ENCODE results near the gene RTP3. TPM values are rescaled to one million over a fixed set of nuclear protein-coding genes. Genes with fewer than 3 reads are reported as not detected.

RTP3 gene
- total RNA-seq, 2 experiments from 2014 or later: 0.74 to 1.3 TPM

DNA sequence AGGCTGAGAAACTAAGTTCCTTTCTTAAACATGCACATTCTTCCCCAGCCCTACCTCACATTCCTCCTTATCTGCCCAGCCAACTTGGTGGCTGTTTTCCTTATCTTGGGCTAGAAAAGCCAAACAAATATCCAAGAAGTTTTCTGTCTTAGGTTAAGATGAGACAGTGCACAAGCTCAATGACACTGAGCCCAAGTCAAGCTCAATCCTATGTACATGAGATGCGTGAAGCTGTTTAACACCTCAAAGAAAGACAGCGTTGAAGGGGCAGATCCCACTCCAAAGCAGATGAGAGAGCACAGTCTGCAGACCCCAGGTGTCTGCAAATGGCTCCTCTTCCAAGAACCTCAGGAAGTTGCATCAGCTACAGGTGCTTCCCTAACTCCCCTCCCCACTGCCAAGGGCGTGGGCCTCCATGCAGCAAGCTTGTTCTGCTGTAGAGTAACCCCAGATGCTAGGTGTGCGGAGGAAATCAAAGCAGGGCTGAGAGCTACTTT, 51.7 kb downstream of the RTP3 start:
- intact Hi-C loops (cut with micrococcal nuclease; ENCODE audit: unreplicated experiment): loop anchor here (1.0 to 5.0 kb wide), 3 partner anchors 10 to 452 kb away; no protein-coding TSS in a partner anchor
- Histone ChIP-seq H3K79me2 (ENCODE audit: insufficient read depth, low read depth, low read length) (peaks cover 19% of the 10 kb centered on the region; the same call in 1 of the 2 replicates), H3K36me3 (ENCODE audit: insufficient read depth, low read length) (no peaks in the 10 kb centered on the region; the same call in 1 of the 2 replicates), H3K4me3 (ENCODE audit: low read depth, low read length, poor library complexity, severe bottlenecking) (peak overlapping the region; percentile 35), H2AFZ (ENCODE audit: low read length) (peak overlapping the region; percentile 13; the same call in 1 of the 2 replicates), H3K4me2 (ENCODE audit: low read length) (peak overlapping the region; percentile 61), H3K9me2 (ENCODE audit: insufficient read depth, low read length) (no peaks in the 10 kb centered on the region), H3K4me1 (ENCODE audit: insufficient read depth, low read length, poor library complexity, severe bottlenecking) (peaks cover 95% of the 10 kb centered on the region), H3K9me3 (ENCODE audit: low read length) (peaks cover 7% of the 10 kb centered on the region; the same call in 1 of the 2 replicates), H4K20me1 (ENCODE audit: insufficient read depth, low read length) (no peaks in the 10 kb centered on the region), H3K27ac (ENCODE audit: low read depth, low read length, poor library complexity, severe bottlenecking) (peak overlapping the region; percentile 98)
- peak; percentile 97 for DNase-seq (ENCODE audit: low spot score)
- CTCF ChIA-PET (ENCODE audit: unreplicated experiment): interaction anchor here (0.6 to 2.8 kb wide), 5 partner anchors 9 to 60 kb away, joined by 3 to 25 read pairs (median 4); no protein-coding TSS in a partner anchor
- TF ChIP-seq, protein P1, sequence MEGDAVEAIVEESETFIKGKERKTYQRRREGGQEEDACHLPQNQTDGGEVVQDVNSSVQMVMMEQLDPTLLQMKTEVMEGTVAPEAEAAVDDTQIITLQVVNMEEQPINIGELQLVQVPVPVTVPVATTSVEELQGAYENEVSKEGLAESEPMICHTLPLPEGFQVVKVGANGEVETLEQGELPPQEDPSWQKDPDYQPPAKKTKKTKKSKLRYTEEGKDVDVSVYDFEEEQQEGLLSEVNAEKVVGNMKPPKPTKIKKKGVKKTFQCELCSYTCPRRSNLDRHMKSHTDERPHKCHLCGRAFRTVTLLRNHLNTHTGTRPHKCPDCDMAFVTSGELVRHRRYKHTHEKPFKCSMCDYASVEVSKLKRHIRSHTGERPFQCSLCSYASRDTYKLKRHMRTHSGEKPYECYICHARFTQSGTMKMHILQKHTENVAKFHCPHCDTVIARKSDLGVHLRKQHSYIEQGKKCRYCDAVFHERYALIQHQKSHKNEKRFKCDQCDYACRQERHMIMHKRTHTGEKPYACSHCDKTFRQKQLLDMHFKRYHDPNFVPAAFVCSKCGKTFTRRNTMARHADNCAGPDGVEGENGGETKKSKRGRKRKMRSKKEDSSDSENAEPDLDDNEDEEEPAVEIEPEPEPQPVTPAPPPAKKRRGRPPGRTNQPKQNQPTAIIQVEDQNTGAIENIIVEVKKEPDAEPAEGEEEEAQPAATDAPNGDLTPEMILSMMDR (conservative IDR thresholded peaks at IDR 0.05; ENCODE audit: low read length): no peak
- no peak for TF ChIP-seq EZH2phosphoT487 (IDR thresholded peaks at IDR 0.05; ENCODE audit: borderline replicate concordance, low read depth, low read length)
- BruUV-seq (replicated peaks): no TSS peak
- POLR2A ChIA-PET: interaction anchor here (0.7 to 6.6 kb wide), 11 partner anchors 10 to 452 kb away, joined by 3 to 149 read pairs (median 6); partner anchors contain the start of gene RTP3

DNA sequence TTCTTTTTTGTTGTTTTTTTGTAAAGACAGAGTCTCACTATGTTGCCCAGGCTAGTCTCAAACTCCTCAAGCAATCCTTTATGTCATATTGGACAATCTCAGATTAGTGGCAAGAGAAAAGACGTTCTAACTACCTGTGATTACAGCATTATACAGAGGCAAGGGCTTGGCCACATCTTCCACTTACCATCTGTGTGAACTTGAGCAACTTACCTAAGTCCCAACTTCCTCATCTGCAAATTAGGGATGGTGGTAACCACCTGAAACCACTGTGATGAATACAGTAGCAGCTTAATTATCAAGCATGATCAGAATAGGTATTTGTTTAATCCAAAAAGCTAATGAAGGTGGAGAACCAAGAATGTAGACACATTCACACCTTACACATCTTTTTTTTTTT, 52.2 kb downstream of the RTP3 start:
- intact Hi-C loops (cut with micrococcal nuclease; ENCODE audit: unreplicated experiment): loop anchor here (1.0 to 5.0 kb wide), 3 partner anchors 11 to 453 kb away; no protein-coding TSS in a partner anchor
- TF ChIP-seq, protein P1 (conservative IDR thresholded peaks at IDR 0.05; ENCODE audit: low read length): no peak
- no peak for TF ChIP-seq EZH2phosphoT487 (IDR thresholded peaks at IDR 0.05; ENCODE audit: borderline replicate concordance, low read depth, low read length)
- peaks cover 90% of the 10 kb centered on the region for H3K4me1 ChIP-seq (ENCODE audit: insufficient read depth, low read length, poor library complexity, severe bottlenecking)
- peaks cover 19% of the 10 kb centered on the region; the same call in 1 of the 2 replicates for H3K79me2 ChIP-seq (ENCODE audit: insufficient read depth, low read depth, low read length)
- no peaks in the 10 kb centered on the region for H3K9me2 ChIP-seq (ENCODE audit: insufficient read depth, low read length)
- peaks cover 13% of the 10 kb centered on the region; the same call in 1 of the 2 replicates for H3K9me3 ChIP-seq (ENCODE audit: low read length)
- H2AFZ ChIP-seq (ENCODE audit: low read length): peak overlapping the region; percentile 13; the same call in 1 of the 2 replicates
- peak overlapping the region; percentile 35 for H3K4me3 ChIP-seq (ENCODE audit: low read depth, low read length, poor library complexity, severe bottlenecking)
- peak overlapping the region; percentile 98 for H3K27ac ChIP-seq (ENCODE audit: low read depth, low read length, poor library complexity, severe bottlenecking)
- DNase-seq (ENCODE audit: low spot score): peak; percentile 81
- ChIA-PET CTCF (ENCODE audit: unreplicated experiment) (interaction anchor here (0.6 to 2.8 kb wide), 4 partner anchors 11 to 60 kb away, joined by 3 to 25 read pairs (median 8); no protein-coding TSS in a partner anchor), POLR2A (interaction anchor here (0.7 to 6.6 kb wide), 7 partner anchors 10 to 61 kb away, joined by 3 to 149 read pairs (median 6); partner anchors contain the start of gene RTP3)
- no peaks in the 10 kb centered on the region for H4K20me1 ChIP-seq (ENCODE audit: insufficient read depth, low read length)
- BruUV-seq (replicated peaks): TSS peak; percentile 85
- H3K36me3 ChIP-seq (ENCODE audit: insufficient read depth, low read length): peaks cover 5% of the 10 kb centered on the region
- H3K4me2 ChIP-seq (ENCODE audit: low read length): peak overlapping the region; percentile 61

Other genes with a start within 250 kb of the RTP3 start
- gene CCR2, start 143.9 kb upstream of the RTP3 start, total RNA-seq (2014; rRNA removed; shearing (Covaris generic)): not detected in 2 replicates
- not detected in 2 replicates for gene CCR2, start 143.9 kb upstream of the RTP3 start, total RNA-seq (2022)
- gene CCR5, start 127.0 kb upstream of the RTP3 start, total RNA-seq (2014; rRNA removed; shearing (Covaris generic)): not detected in 2 replicates
- not detected in 2 replicates for gene CCR5, start 127.0 kb upstream of the RTP3 start, total RNA-seq (2022)
- gene CCRL2, start 90.7 kb upstream of the RTP3 start, total RNA-seq (2014; rRNA removed; shearing (Covaris generic)): 0.41 and 0.88 TPM in 2 replicates
- gene CCRL2, start 90.7 kb upstream of the RTP3 start, total RNA-seq (2022): 2.2 and 2.4 TPM in 2 replicates
- gene LTF, start 33.1 kb upstream of the RTP3 start, total RNA-seq (2014; rRNA removed; shearing (Covaris generic)): 3.7 TPM in 1 of 2 replicates, not detected in the other
- gene LTF, start 33.1 kb upstream of the RTP3 start, total RNA-seq (2022): not detected in 2 replicates
- gene LRRC2, start 68.3 kb downstream of the RTP3 start, total RNA-seq (2014; rRNA removed; shearing (Covaris generic)): 2.0 and 2.4 TPM in 2 replicates
- gene LRRC2, start 68.3 kb downstream of the RTP3 start, total RNA-seq (2022): 1.9 and 2.2 TPM in 2 replicates
- gene FAM240A, start 114.5 kb downstream of the RTP3 start, total RNA-seq (2014; rRNA removed; shearing (Covaris generic)): not detected in 2 replicates
- gene FAM240A, start 114.5 kb downstream of the RTP3 start, total RNA-seq (2022): not detected in 2 replicates
- 0.15 and 0.28 TPM in 2 replicates for gene ALS2CL, start 195.7 kb downstream of the RTP3 start, total RNA-seq (2014; rRNA removed; shearing (Covaris generic))
- gene ALS2CL, start 195.7 kb downstream of the RTP3 start, total RNA-seq (2022): 0.07 TPM in 1 of 2 replicates, not detected in the other
- not detected in 2 replicates for gene TMIE, start 203.4 kb downstream of the RTP3 start, total RNA-seq (2014; rRNA removed; shearing (Covaris generic))
- not detected in 2 replicates for gene TMIE, start 203.4 kb downstream of the RTP3 start, total RNA-seq (2022)
- gene PRSS50, start 219.9 kb downstream of the RTP3 start, total RNA-seq (2014; rRNA removed; shearing (Covaris generic)): not detected in 2 replicates
- not detected in 2 replicates for gene PRSS50, start 219.9 kb downstream of the RTP3 start, total RNA-seq (2022)

Data from OCI-LY7 (cell line).